GM19099 (cell line): ENCODE results near the gene PLXNA4.

Experiments
- POLR2A ChIP-seq: IDR thresholded peaks from 3 replicates; pipeline ENCODE4 v1.6.1; 2011; ENCODE audit warnings: low read depth; ENCODE audit not compliant: insufficient read length; ENCODE audit errors: extremely low read depth

PLXNA4 gene

DNA sequence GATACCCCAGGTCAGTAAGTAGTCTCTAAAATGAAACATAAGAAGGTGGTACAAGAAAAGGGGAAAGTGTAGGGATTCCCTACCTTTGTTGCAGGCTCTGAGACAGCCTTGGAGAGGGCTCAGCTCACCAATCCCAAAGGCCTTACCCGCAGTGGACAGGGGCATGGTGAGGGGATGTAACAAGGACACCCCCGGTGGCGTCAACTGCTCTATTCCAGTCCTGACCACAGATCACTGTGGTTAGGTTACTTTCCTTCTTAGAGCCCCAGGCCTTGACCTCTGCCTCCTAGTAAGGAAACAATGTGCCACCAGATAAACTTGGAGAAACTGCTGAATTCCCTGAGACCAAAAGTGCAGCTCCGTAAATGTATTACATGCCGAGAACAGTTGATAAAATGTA, 17.5 kb downstream of the PLXNA4 start:
- no peak for TF ChIP-seq POLR2A

DNA sequence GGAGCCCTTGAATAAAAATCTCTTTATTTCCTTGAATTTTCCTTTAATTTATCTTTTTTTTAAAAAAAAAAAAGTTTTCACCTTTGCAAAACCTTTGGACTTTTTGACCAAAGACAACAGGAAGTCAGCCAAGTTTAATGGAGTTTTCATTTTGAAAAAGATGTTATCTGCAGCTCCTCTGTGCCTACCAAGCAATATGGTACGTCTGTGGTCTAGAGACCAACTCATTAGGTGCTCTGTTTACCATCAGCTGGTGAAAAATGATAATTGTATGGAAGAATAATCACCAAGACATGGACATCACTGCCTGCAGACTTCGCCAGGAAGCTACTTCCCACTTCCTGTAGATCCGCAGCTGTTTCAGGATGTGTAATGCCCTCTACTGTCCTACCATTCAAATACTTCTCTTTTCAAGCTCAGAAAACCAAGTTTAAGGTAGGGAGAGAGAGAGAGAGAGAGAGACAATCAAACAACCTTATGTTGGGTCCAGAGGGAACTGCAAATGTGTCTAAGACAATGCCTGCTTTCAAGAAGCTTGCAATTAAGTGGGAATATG, 18.7 kb downstream of the PLXNA4 start:
- TF ChIP-seq POLR2A, result no peak

DNA sequence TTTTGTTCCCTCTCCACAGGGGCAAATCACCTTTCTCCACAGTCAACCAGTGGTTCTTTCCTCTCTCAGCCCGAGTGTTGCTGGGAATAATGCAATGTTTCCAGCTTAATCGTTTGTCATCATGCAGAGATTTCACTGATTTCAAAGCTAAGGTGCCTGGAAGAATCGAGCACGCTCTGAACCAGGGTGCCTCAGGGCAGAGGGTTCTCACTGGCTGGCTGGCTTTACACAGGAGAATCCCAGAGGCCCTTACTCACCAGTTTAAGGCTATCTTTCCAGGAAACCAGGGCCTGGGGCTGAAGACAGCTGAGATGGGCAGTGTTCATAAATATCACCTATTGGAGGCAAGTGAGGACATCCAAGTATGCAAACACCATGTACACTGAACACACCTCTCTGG, 21.8 kb downstream of the PLXNA4 start:
- no peak for TF ChIP-seq POLR2A

DNA sequence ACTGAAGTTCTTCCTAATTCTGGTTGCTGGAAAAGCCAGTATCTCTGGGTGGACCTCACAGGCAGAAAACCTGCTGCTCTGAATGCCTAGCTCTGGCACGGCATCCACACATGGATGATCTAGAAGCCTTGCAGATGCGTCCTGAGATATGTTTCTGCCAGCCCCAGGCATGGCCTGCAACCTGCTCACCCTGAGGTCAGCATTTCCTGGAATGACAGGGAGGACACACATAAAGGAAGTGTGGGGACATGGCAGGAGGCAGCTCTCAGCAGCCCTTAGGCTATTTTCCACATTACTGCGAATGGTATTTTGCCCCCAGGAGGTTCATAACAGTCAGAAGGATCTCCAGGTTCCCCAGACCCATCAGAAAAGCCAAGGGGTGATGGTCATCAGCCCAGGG, 23.2 kb downstream of the PLXNA4 start:
- no peak for TF ChIP-seq POLR2A

DNA sequence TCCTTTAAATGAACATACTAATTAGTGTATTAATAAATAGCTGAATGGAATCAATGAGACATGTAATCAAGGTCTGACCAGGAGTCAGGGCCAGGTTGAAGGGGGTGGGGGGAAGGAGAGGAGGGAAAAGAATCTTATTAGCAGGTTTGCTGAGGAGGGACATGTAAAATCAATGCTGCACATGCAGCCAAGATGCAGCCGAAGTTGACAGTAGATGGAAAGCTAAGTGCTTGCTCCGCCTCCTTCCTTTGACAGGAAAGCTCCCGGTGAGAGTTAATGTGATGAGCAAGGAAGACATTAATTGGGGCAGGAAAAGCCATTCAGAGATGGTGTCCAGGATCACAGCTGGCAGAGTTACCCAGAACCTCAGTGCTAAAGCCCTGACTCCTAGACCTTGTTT, 24.4 kb downstream of the PLXNA4 start:
- TF ChIP-seq POLR2A, result no peak

DNA sequence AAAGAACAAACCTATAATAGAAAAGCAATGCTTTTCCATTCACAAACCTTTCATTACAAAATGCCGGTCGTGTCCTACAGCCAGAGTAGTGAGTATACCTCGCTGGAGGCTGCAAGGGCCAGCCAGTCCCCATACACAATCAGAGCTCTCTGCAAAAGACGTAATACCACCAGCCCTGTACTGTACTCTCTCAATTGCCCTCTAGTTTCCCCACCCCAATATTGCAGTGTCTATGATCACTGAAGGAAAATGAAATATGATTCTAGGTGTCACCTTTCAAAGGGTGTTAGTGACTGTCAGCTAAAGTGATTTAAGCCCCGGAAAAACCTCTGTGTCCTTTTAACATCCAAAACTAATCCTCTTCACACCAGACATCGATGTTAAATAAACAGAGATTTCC, 24.8 kb downstream of the PLXNA4 start:
- TF ChIP-seq POLR2A, result no peak

DNA sequence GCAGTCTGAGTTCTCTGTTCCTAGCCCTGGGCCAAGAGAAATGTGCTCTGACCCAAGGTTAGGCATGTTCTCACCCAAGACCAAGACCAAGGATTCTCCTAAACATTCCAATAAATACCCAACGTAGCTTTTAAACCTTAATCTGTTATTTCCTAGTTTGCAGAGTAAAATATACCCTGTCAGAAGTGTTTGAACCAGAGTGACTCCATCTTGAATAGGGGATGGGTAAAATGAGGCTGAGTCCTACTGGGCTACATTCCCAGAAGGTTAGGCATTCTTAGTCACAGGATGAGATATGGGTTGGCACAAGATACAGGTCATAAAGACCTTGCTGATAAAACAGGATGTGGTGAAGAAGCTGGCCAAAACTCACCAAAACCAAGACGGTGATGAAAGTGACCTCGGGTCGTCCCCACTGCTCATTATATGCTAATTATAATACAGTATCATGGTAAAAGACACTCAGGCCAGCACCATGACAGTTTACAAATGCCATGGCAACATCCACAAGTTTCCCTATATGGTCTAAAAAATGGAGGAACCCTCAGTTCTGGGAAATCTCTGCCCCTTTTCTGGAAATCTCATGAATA, 27.7 kb downstream of the PLXNA4 start:
- TF ChIP-seq POLR2A, result no peak

DNA sequence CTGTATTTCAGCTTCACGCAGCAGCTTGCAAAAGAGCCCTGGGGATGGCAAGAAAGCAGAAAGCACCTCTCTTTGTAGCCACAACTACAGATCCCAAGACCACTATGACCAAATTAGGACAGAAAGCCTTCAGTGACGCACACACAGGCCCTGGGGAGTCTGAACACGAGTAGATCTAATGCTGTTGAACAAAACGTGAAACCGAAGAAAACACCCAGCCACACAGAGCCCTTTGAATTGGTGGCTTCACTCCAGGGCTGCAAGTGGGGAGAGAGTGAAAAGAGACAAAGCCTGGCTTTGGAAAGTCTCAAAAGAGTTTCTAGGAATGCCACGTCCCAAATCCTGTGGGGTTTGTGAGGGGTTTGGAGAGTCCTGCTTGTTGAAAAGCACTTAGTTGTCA, 28.4 kb downstream of the PLXNA4 start:
- TF ChIP-seq POLR2A, result no peak

DNA sequence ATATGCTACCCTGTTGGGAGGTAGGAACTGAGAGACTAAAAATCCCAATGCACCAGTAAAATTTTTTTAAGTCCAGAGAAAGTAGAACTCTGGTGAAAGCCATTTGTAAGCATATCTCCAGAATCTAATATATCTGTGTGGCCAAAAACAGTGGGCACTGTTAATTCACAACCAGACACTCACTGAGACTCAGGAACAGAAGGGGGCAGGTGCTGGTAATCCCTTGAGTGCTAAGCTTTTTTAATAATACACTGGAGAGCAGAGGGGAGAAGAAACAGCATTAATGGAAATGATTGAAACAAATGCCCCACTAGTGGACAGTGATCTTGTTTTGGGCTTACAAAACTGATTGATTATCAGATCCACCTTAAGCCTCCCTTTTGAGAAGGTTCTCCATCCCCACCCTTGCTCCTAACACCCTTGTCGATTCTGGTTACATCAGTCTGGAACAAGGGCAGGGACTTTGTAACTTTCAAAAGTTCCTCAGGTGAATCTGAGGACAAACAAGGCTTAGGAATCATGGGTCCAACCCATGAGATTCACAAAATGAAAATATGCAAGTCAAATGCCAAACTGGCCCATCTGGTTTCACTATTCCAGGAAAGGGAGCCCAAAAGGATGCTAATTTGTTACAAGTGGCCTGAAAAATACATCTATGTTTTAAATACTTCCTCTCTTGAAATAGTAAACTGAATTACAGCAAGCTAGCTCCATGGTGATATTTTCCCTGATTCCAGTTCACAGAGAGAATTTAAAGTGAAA, 29.7 kb downstream of the PLXNA4 start:
- TF ChIP-seq POLR2A, result no peak

DNA sequence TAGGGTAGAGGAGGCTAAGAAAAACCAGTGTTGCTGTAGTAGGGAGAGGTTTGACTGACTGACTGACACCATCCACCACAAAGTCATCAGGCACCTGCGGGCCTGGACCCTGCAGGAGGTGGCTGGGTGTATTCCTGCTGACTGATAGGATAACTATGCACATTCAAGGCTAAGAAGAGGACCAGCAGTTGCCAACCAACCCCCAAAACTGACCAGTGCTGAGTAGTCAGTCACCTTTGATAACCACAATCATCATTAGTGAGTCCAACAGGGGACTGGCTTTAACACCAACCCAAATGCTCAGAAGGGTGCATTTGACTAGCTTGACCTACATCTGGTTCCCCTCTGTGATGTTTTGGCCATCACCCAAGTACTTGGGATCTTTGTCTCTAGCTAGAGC, 30.5 kb downstream of the PLXNA4 start:
- TF ChIP-seq POLR2A, result no peak

DNA sequence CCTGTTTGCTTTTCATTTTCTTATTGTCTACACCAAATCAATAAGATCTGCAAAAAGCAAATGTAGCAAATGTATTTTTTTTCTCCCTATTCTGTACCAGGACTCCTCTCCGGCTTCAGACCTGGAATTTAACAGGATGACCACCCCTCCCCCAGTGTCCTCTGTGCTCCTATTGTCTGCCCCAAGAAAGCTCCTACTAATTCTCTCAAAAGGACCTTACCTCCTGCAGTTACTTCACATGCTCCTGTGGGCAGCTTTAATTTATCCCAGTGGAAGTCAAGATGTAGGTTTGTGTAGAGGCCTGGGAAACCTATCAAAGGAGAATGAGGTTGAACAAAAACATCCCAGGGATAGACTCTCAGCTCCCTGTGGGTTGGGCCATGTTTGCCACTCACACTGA, 31.3 kb downstream of the PLXNA4 start:
- no peak for TF ChIP-seq POLR2A

DNA sequence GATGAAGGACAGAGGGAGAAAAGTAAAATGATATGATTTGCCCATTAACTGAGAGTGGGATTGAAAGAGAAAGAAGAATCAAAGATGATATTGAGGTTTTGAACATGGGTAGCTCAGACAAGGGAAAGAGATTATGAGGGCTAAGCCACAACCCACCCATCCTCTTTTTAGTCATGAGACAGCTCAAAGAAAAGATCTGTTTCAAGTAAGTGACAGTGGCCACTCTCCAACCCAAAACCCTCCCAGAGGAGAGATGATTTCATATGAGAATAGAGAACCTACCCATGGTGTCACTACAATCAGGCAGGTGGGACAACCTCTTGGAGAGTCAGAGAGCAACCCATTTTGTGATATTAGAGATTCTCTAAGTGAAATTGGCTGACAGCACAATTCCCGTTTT, 32.2 kb downstream of the PLXNA4 start:
- TF ChIP-seq POLR2A, result no peak

DNA sequence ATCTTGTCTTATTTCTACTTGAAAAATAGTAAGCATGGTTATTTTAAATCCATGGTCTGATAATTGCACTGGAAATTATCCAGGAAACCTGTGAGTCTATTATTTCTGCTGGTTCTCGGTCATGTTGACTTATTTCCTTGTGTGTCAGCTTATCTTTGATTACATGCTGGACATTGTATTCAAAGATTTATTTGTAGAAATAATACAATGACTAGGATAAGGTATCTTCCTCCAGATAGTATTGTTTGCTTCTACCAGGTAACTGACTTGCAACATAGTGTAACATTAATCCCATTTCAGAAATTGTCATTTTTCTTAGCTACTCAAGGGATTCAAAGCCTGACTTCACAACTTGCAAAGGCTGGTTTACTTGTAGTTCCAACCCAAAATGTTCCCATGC, 33.4 kb downstream of the PLXNA4 start:
- TF ChIP-seq POLR2A, result no peak

DNA sequence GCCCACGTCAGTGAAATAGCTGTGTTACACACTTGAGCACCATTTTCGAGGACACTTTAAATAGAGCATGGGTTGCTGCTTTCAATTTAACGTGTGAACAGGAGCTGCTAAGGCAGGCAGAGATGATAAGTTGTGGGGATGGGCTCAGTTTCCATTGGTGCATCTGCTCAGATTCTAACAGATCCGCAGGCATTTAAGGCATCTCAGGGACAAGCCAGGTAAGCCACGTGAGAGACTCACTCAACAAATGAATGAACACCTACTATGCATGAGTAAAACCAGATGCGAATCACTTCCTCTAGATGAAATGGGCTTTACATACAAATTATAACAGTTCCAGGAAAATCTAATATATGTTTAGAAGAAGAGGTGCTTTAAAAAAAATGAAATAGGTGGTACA, 34.6 kb downstream of the PLXNA4 start:
- no peak for TF ChIP-seq POLR2A

DNA sequence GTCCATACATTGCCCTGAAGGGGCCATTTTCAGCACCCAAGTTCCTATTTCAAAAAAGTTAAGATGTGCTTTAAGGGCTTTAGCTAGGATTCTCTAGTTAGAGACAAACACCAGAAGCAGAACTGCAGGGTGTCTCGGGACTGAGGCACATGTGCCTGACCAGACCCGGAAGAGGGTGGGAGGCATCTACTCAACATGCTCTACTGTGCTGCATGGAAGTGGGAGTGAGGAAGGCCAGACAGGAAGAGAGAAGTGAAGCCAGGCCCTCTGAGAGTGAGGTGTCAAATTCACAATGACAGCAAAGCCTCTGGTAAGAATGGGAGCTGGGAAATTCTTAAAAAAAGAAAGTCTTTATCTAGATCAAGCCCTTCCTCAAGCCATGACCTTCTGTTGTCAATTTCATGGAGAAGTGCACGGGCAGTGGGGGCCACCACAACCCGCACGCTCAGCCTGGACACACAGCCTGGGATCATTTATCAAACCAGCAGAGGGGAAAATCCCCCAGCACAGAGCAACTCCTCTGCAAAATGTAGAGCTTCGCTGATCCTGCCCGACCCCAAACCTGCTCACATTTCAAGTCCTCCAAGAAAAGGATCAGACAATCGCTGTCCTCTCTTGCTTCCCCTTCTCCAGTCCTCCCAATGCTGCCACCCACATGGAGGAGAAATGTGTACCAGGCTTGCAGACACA, 38.7 kb downstream of the PLXNA4 start:
- TF ChIP-seq POLR2A, result no peak
